Caco-2 (cell line): ENCODE measurements around the gene CRADD. TPM values are rescaled to one million over a fixed set of nuclear protein-coding genes. Genes with fewer than 3 reads are reported as not detected.

Experiments
- BruUV-seq: library from RNA; stranded (reverse); fragments of 400-500 nt; replicated peaks from 2 replicates; lab custom pipeline; 2021; lab: Mats Ljungman, UMichigan
- CTCF ChIA-PET: fragments of 300-600 bp; sonication (Branson Sonifier 250); formaldehyde crosslinking; loops from one replicate; lab custom pipeline; 2022; ENCODE audit warnings: antibody characterized with exemption; lab: Charles Lee
- POLR2A ChIA-PET: fragments of 300-600 bp; sonication (Branson Sonifier 250); formaldehyde crosslinking; loops from one replicate; lab custom pipeline; 2022; ENCODE audit warnings: antibody characterized with exemption; lab: Charles Lee
- DNase-seq, 2 experiments: peaks; one replicate each; pipeline versions ENCODE4 v3.0.0 to v3.0.0-alpha.2; 2020 to 2022
- H3K27me3 ChIP-seq: replicated peaks from 2 replicates; pipeline ENCODE4 v1.6.0; 2011; ENCODE audit warnings: low read length; ENCODE audit not compliant: control insufficient read depth, insufficient read depth
- H3K36me3 ChIP-seq: 2 replicates; pipeline ENCODE4 v1.5.1; 2011; ENCODE audit warnings: low read length; ENCODE audit not compliant: control insufficient read depth, insufficient read depth
- H3K4me1 ChIP-seq: fragments of 250-450 bp; sonication (Bioruptor Pico); 2 replicates; pipeline ENCODE4 v1.5.1; 2020; ENCODE audit warnings: mild to moderate bottlenecking
- H3K4me3 ChIP-seq: 2 replicates; pipeline ENCODE4 v1.5.1; 2011; ENCODE audit warnings: low read depth, mild to moderate bottlenecking, control low read depth, low read length
- H3K9me3 ChIP-seq: fragments of 250-450 bp; sonication (Bioruptor Pico); 2 replicates; pipeline ENCODE4 v1.5.1; 2020; ENCODE audit warnings: mild to moderate bottlenecking, moderate library complexity
- H3K27ac Mint-ChIP-seq: one replicate; pipeline ENCODE4 v1.8.0; 2022; ENCODE audit warnings: mixed read lengths; ENCODE audit not compliant: unreplicated experiment
- H3K27me3 Mint-ChIP-seq: one replicate; pipeline ENCODE4 v1.8.0; 2022; ENCODE audit warnings: mixed read lengths; ENCODE audit not compliant: insufficient read depth, unreplicated experiment
- H3K36me3 Mint-ChIP-seq: one replicate; pipeline ENCODE4 v1.8.0; 2022; ENCODE audit warnings: mild to moderate bottlenecking, mixed read lengths; ENCODE audit not compliant: insufficient read depth, unreplicated experiment
- H3K4me1 Mint-ChIP-seq: one replicate; pipeline ENCODE4 v1.8.0; 2022; ENCODE audit warnings: low read depth, mixed read lengths; ENCODE audit not compliant: unreplicated experiment
- H3K4me3 Mint-ChIP-seq: one replicate; pipeline ENCODE4 v1.8.0; 2022; ENCODE audit warnings: mild to moderate bottlenecking, moderate library complexity, mixed read lengths; ENCODE audit not compliant: unreplicated experiment
- H3K9me3 Mint-ChIP-seq: one replicate; pipeline ENCODE4 v1.8.0; 2022; ENCODE audit warnings: mixed read lengths; ENCODE audit not compliant: unreplicated experiment
- intact Hi-C: fragments of 100-400 bp; cut with micrococcal nuclease; formaldehyde crosslinking; loops from one replicate; pipeline ENCODE4 v1.10.0; 2022; ENCODE audit not compliant: unreplicated experiment
- total RNA-seq: library from RNA; stranded (reverse); gene quantifications from 2 replicates; pipeline ENCODE4 v1.2.3, GENCODE V29; 2022
- TF ChIP-seq, protein P1 (sequence below), 2 experiments: fragments of 200-600 bp in 1 of 2; IDR thresholded peaks; 1 replicate in 1 of 2; 2 replicates in 1 of 2; pipeline versions ENCODE4 v1.5.1 to v1.8.0; 2011 to 2022; ENCODE audit warnings: antibody characterized with exemption in 1 of 2, control low read depth in 1 of 2, inconsistent platforms in 1 of 2, low read depth in 1 of 2, low read length in 1 of 2, mild to moderate bottlenecking in 1 of 2, moderate library complexity in 1 of 2; ENCODE audit not compliant: insufficient read depth in 1 of 2, severe bottlenecking in 1 of 2, unreplicated experiment in 1 of 2

The CRADD gene
- total RNA-seq, 1 experiment from 2014 or later: 29.2 TPM

DNA sequence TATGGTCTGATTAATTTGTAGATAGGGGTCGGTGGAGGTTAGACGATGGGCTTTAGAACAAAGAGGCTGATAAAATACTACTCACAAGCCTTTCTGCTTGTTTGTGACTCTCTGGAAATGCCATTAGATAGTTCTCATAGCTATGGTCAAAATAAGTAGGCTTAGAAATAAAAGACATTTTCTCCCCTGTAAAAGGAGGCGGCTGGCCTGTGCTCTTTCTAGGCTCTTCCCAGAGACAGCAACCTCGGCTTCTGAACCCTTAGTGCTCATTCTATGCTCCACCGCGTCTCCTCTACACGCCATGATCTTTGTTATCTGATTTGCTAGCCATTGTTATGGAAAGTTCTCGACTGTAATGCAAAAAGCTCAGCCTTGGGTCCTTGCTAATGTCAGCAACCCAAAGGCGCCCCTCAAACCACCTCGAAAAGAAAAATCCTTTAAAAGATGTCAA, 64.5 kb downstream of the CRADD start:
- Histone ChIP-seq H3K27me3 (no peaks in the 10 kb centered on the region), H3K9me3 (no peaks in the 10 kb centered on the region), H3K4me1 (peaks cover 46% of the 10 kb centered on the region), H3K4me3 (peak overlapping the region; percentile 86), H3K36me3 (no peaks in the 10 kb centered on the region)
- TSS peak; percentile 70 for BruUV-seq
- Mint-ChIP-seq H3K27ac (peak overlapping the region; percentile 80), H3K4me3 (peak overlapping the region; percentile 74), H3K9me3 (no peaks in the 10 kb centered on the region), H3K36me3 (peaks cover 19% of the 10 kb centered on the region), H3K27me3 (no peaks in the 10 kb centered on the region), H3K4me1 (peaks cover 21% of the 10 kb centered on the region)
- ChIA-PET POLR2A (interaction anchor here (0.6 to 1.5 kb wide), 2 partner anchors 11 to 40 kb away, joined by 4 to 6 read pairs; no protein-coding TSS in a partner anchor), CTCF (interaction anchor here (1.2 to 2.0 kb wide), 3 partner anchors 40 to 360 kb away, joined by 3 to 15 read pairs (median 11); no protein-coding TSS in a partner anchor)
- TF ChIP-seq, protein P1, sequence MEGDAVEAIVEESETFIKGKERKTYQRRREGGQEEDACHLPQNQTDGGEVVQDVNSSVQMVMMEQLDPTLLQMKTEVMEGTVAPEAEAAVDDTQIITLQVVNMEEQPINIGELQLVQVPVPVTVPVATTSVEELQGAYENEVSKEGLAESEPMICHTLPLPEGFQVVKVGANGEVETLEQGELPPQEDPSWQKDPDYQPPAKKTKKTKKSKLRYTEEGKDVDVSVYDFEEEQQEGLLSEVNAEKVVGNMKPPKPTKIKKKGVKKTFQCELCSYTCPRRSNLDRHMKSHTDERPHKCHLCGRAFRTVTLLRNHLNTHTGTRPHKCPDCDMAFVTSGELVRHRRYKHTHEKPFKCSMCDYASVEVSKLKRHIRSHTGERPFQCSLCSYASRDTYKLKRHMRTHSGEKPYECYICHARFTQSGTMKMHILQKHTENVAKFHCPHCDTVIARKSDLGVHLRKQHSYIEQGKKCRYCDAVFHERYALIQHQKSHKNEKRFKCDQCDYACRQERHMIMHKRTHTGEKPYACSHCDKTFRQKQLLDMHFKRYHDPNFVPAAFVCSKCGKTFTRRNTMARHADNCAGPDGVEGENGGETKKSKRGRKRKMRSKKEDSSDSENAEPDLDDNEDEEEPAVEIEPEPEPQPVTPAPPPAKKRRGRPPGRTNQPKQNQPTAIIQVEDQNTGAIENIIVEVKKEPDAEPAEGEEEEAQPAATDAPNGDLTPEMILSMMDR (IDR thresholded peaks at IDR 0.05; ENCODE audit: insufficient read depth in 1 of 2, low read depth in 1 of 2, low read length in 1 of 2, severe bottlenecking in 1 of 2, unreplicated experiment in 1 of 2): no peak
- intact Hi-C loops: loop anchor here (1.0 to 2.0 kb wide), 6 partner anchors 17 to 359 kb away; partner anchors contain the start of gene CRADD
- peak in 1 of 2 experiments; percentile 39 for DNase-seq

DNA sequence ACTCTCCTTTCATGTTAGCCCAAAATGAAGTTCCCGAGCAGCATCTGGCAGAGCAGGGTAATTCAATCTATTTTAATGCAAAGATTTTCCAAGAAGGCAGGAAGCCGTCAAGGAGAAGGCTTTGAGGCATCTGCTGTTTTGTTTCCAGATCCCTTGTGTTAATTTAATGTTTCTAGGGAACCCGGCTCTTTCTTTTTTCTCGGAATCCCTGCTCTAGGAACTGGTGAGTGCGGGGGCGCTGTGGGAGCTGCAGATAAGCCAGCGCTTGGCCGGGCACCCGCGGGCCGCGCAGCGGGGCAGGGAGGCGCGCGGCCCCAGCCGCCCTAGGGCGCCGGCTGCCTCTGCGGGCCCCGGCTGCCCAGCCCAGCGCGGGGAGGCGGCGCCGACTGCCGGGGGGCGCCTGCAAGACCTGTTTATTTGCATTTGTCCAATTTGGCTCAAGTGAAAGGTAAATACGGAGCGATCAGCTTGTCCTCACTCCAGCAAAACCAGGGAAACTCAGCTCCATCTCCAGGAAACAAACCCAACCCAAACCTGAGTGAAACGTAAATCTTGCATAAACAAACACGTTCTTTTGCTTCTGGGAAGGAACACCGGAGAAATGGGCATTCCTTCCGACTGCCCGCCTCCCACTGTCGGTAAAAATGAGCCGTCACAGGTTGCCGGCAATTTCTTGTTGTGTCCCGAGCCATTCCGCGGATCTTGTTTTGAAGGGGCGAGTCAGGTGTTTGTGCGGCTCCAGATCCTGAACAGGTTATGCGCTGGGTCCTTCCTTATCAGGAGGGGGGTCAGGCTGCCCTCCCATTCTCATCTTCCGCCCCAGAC, 65.1 kb downstream of the CRADD start:
- Histone ChIP-seq H3K4me1 (peaks cover 40% of the 10 kb centered on the region), H3K9me3 (no peaks in the 10 kb centered on the region), H3K27me3 (no peaks in the 10 kb centered on the region), H3K4me3 (peak overlapping the region; percentile 86), H3K36me3 (no peaks in the 10 kb centered on the region)
- intact Hi-C loops: loop anchor here (1.0 to 2.0 kb wide), 5 partner anchors 16 to 358 kb away; partner anchors contain the start of gene CRADD
- Mint-ChIP-seq H3K4me1 (peaks cover 15% of the 10 kb centered on the region), H3K27me3 (no peaks in the 10 kb centered on the region), H3K9me3 (no peaks in the 10 kb centered on the region), H3K36me3 (peaks cover 19% of the 10 kb centered on the region), H3K4me3 (peak overlapping the region; percentile 74), H3K27ac (peak overlapping the region; percentile 80)
- BruUV-seq: no TSS peak
- TF ChIP-seq, protein P1 (IDR thresholded peaks at IDR 0.05; ENCODE audit: insufficient read depth in 1 of 2, low read depth in 1 of 2, low read length in 1 of 2, severe bottlenecking in 1 of 2, unreplicated experiment in 1 of 2): peak; percentile 27 to 47
- POLR2A ChIA-PET: interaction anchor here (0.8 to 1.5 kb wide), 3 partner anchors 41 to 173 kb away, joined by 3 to 6 read pairs (median 6); no protein-coding TSS in a partner anchor
- peak; percentile 64 to 83 for DNase-seq
- CTCF ChIA-PET: interaction anchor here (0.6 to 2.0 kb wide), 4 partner anchors 40 to 360 kb away, joined by 3 to 15 read pairs (median 7); no protein-coding TSS in a partner anchor
